Stomach (tissue), 9 donors: ENCODE data around the gene ASCC3. TPM values are rescaled to one million over a fixed set of nuclear protein-coding genes. Genes with fewer than 3 reads are reported as not detected.

Experiments
- DNase-seq, 2 donors: peaks; one replicate each; pipeline versions ENCODE4 v3.0.0 to v3.0.0-alpha.2; 2013 to 2019
- H3K27ac ChIP-seq, 5 donors: fragments of 200-600 bp in 4 of 5; sonication (generic) in 4 of 5; one replicate each; pipeline ENCODE4 v1.5.1; 2013 to 2019; ENCODE audit warnings: mild to moderate bottlenecking in 1 of 5, moderate library complexity in 1 of 5
- H3K27me3 ChIP-seq, 3 donors: fragments of 200-600 bp; sonication (generic); one replicate each; pipeline ENCODE4 v1.5.1; 2017 to 2019; ENCODE audit warnings: mixed run types in 1 of 3
- H3K36me3 ChIP-seq, 4 donors: fragments of 200-600 bp; sonication (generic); 1 replicate in 3 of 4; 2 replicates in 1 of 4; pipeline ENCODE4 v1.5.1; 2016 to 2019
- H3K4me1 ChIP-seq, 4 donors: fragments of 200-600 bp; sonication (generic); one replicate each; pipeline ENCODE4 v1.5.1; 2016 to 2019
- H3K4me3 ChIP-seq, 4 donors: fragments of 200-600 bp; sonication (generic) in 3 of 4; one replicate each; pipeline ENCODE4 v1.5.1; 2016 to 2019; ENCODE audit warnings: mild to moderate bottlenecking in 1 of 4
- H3K9me3 ChIP-seq, 4 donors: fragments of 200-600 bp; sonication (generic); one replicate each; pipeline ENCODE4 v1.5.1; 2016 to 2019
- EP300 ChIP-seq: sonication (generic); formaldehyde crosslinking; IDR thresholded peaks from one replicate; pipeline ENCODE4 v1.6.1; 2017; ENCODE audit warnings: antibody characterized with exemption
- POLR2A ChIP-seq, 4 donors: fragments of 450-650 bp; IDR thresholded peaks; one replicate each; pipeline ENCODE4 v1.6.1; 2016; ENCODE audit warnings: antibody characterized with exemption in 4 of 4, control low read depth in 2 of 4, mild to moderate bottlenecking in 1 of 4, moderate library complexity in 1 of 4
- POLR2AphosphoS5 ChIP-seq, 3 donors: sonication (generic); formaldehyde crosslinking; IDR thresholded peaks; one replicate each; pipeline ENCODE4 v1.6.1; 2016; ENCODE audit warnings: antibody characterized with exemption in 3 of 3
- WGBS, 5 donors: extraction: QIAGEN DNeasy Blood & Tissue Kit in 3 of 5; methylation state at CpG; one replicate each; pipeline versions ENCODE4 v1.1.5 to v1.1.7; 2013 to 2018; 5-methylcytosine and 5-hydroxymethylcytosine counted together
- intact Hi-C: fragments of 100-400 bp; cut with DNase I; formaldehyde crosslinking; loops from one replicate; pipeline ENCODE4 v1.15.1; 2023; ENCODE audit warnings: low total_unique reads
- polyA plus RNA-seq, 3 donors: library from polyadenylated mRNA; stranded (reverse); fragments of 200-250 nt; gene quantifications; one replicate each; pipeline ENCODE4 v1.2.3, GENCODE V29; 2013
- total RNA-seq, 5 donors: library from RNA; depleted of rRNA; stranded (reverse); fragments of >200 nt; gene quantifications; one replicate each; pipeline versions ENCODE4 v1.1.0 to v1.2.3, GENCODE V29; 2014 to 2016
- TF ChIP-seq, protein P1 (sequence below), 7 experiments: fragments of 450-650 bp in 4 of 7; fragments of 200-600 bp in 3 of 7; sonication (generic) in 3 of 7; IDR thresholded peaks; one replicate each; pipeline ENCODE4 v1.5.1; 2016 to 2019; ENCODE audit warnings: antibody characterized with exemption in 7 of 7, control low read depth in 2 of 7, mild to moderate bottlenecking in 1 of 7
- donor health status: healthy with polysubstance abuse.
- donor health status: Bipolar disorder and iron deficiency.
- donor health status: healthy.

The ASCC3 gene
- total and polyA plus RNA-seq, 8 donors, result 6.3 to 49.2 (median 19.1) TPM

DNA sequence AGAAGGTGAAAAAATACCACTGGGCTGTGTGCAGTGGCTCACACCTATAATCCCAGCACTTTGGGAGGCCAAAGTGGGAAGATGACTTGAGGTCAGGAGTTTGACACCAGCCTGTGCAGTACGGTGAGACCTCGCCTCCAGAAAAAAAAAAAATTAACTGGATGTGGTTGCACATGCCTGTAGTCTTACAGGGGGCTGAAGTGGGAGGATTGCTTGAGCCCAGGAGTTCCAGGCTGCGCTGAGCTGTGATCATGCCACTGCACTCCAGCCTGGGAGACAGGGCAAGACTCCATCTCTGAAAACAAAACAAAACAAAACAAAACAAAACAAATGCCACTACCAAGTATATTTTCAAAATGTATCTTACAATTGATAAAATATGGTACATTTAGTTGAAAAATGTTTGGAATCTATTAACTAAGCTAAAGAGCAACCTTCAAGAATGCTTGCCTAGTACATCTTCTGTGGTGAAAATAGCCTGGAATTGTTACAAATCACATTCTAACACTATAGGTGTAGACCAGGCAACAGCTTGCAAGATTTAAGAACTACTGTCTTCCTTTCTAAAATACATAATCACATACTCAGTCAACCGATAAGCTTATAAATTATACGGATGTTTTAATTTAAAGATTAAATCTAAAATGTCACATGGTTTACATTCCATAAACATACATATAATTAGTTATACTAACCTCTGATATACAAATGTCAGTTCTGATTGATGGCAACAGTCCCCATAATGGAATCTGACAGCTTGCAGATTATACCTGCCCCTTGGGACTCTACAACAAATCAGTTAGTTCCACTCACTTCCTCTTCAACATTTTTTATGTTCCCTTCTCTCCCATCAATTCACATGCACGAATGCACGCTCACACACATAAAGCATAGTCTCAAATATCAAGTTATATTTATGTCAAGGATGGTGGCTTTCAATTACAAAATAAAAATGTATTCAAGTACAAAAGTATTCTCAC lies 150.8 kb downstream of the ASCC3 start:
- no peaks in the 10 kb centered on the region for H3K9me3 ChIP-seq
- no peak overlapping the region for H3K27ac ChIP-seq
- H3K36me3 ChIP-seq, result no peaks in the 10 kb centered on the region
- H3K4me3 ChIP-seq, result no peak overlapping the region
- peaks cover 0 to 8% (median 0%) of the 10 kb centered on the region in 4 donors for H3K4me1 ChIP-seq
- intact Hi-C loops, result no loop called here
- H3K27me3 ChIP-seq, result no peaks in the 10 kb centered on the region
- DNase-seq, result no peak
- WGBS, 5 donors, result 68 to 77% (median 74%) methylated on average over 7 of the region's 7 CpGs
- TF ChIP-seq, protein P1, sequence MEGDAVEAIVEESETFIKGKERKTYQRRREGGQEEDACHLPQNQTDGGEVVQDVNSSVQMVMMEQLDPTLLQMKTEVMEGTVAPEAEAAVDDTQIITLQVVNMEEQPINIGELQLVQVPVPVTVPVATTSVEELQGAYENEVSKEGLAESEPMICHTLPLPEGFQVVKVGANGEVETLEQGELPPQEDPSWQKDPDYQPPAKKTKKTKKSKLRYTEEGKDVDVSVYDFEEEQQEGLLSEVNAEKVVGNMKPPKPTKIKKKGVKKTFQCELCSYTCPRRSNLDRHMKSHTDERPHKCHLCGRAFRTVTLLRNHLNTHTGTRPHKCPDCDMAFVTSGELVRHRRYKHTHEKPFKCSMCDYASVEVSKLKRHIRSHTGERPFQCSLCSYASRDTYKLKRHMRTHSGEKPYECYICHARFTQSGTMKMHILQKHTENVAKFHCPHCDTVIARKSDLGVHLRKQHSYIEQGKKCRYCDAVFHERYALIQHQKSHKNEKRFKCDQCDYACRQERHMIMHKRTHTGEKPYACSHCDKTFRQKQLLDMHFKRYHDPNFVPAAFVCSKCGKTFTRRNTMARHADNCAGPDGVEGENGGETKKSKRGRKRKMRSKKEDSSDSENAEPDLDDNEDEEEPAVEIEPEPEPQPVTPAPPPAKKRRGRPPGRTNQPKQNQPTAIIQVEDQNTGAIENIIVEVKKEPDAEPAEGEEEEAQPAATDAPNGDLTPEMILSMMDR (IDR thresholded peaks at IDR 0.05), result no peak
- no peak for TF ChIP-seq EP300
- no peak for TF ChIP-seq POLR2AphosphoS5 (IDR thresholded peaks at IDR 0.05)
- no peak for TF ChIP-seq POLR2A (IDR thresholded peaks at IDR 0.05)

DNA sequence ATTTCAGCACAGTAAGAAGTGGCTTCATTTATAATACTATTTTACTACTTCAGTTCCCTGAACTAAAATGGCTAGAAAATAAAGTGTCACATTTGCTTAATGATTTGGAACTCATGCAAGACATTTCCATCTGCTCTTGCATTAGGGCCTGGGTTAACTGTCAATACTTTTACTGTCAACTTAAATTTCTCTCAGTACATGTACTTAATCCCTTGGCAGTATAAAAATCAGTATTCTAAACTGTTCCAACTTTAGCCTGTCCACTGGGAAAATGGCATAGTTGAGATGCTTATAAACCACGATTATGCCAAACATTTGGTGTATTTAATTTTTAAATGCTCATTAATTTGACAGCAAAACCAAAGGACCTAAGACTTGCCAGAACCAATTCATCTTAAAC lies 154.5 kb downstream of the ASCC3 start:
- no peak for TF ChIP-seq POLR2AphosphoS5 (IDR thresholded peaks at IDR 0.05)
- TF ChIP-seq, protein P1 (IDR thresholded peaks at IDR 0.05), result no peak
- no peak for TF ChIP-seq POLR2A (IDR thresholded peaks at IDR 0.05)
- no peak for TF ChIP-seq EP300
- peaks cover 0 to 11% (median 0%) of the 10 kb centered on the region in 4 donors for H3K36me3 ChIP-seq
- peak in 1 of 2 donors; percentile 7 for DNase-seq

DNA sequence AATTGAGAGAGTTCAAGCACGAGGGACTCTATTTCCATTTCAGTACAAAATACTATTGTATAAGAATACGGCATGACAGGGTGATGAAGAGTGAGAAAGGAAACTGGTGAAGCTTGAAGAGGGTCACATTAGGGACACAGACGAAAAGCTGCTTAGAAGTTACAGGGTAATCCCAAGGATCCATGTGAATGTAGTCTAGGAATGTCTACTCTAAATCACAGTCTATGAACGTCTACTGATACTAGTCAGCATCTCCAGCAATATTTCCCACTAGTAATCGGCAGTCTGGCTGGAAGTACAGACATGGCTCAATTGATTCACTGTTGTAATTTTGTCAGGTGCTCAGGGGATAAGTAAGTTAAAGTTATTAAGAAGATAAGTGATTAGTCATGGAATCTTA lies 156.4 kb downstream of the ASCC3 start:
- WGBS, 5 donors, result 71 to 92% (median 84%) methylated on average over 5 of the region's 5 CpGs
- intact Hi-C loops, result no loop called here
- no peaks in the 10 kb centered on the region for H3K27me3 ChIP-seq
- H3K4me1 ChIP-seq, result peaks cover 0 to 8% (median 0%) of the 10 kb centered on the region in 4 donors
- H3K27ac ChIP-seq, result no peak overlapping the region
- TF ChIP-seq, protein P1 (IDR thresholded peaks at IDR 0.05), result no peak
- TF ChIP-seq EP300 (no peak), POLR2AphosphoS5 (IDR thresholded peaks at IDR 0.05) (no peak), POLR2A (IDR thresholded peaks at IDR 0.05) (no peak)
- peaks cover 0 to 12% (median 0%) of the 10 kb centered on the region in 4 donors for H3K36me3 ChIP-seq
- H3K4me3 ChIP-seq, result no peak overlapping the region
- DNase-seq, result no peak
- no peaks in the 10 kb centered on the region for H3K9me3 ChIP-seq

More for the DNA sequence above, 154.5 kb downstream of the ASCC3 start:
- Histone ChIP-seq H3K9me3 (no peaks in the 10 kb centered on the region), H3K4me1 (peaks cover 0 to 8% (median 0%) of the 10 kb centered on the region in 4 donors), H3K27ac (no peak overlapping the region), H3K4me3 (no peak overlapping the region), H3K27me3 (no peaks in the 10 kb centered on the region)
- 48 to 88% (median 72%) methylated on average over 1 of the region's 1 CpG for WGBS, 5 donors
- intact Hi-C loops, result no loop called here

DNA sequence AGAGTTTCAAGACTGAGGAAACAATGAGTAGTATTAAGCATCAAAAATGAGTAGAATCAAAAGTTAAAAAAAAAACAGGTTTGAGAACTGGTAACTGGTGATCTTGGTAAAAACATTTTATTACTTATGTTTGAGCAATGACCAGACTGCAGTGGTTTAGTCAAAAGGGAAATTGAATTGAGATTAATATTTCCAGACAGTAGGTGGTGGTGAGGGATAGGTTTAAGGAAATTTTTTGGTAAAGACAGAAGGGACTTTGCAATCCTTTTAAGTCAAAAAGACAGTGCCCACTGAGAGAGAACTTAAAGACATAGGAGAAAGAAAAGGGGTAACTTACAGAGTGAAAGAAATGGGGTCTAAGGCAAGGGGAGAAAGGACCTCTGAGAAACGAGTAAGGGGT lies 156.9 kb downstream of the ASCC3 start:
- no peak for DNase-seq
- Histone ChIP-seq H3K9me3 (no peaks in the 10 kb centered on the region), H3K4me1 (peaks cover 0 to 8% (median 0%) of the 10 kb centered on the region in 4 donors), H3K36me3 (peaks cover 0 to 12% (median 0%) of the 10 kb centered on the region in 4 donors), H3K27me3 (no peaks in the 10 kb centered on the region), H3K4me3 (no peak overlapping the region), H3K27ac (no peak overlapping the region)
- intact Hi-C loops, result no loop called here
- TF ChIP-seq, protein P1 (IDR thresholded peaks at IDR 0.05), result no peak
- WGBS, 5 donors, result 72 to 88% (median 79%) methylated on average over 1 of the region's 1 CpG
